Occipital lobe (tissue), 2 donors: ENCODE data around the gene DSCAM. TPM values are rescaled to one million over a fixed set of nuclear protein-coding genes. Genes with fewer than 3 reads are reported as not detected.

Source experiments
- DNase-seq: peaks from one replicate; lab custom pipeline; 2025; lab: John Stamatoyannopoulos, UW
- total RNA-seq: library from RNA; depleted of rRNA; stranded (reverse); fragments of >200 nt; gene quantifications from one replicate; pipeline ENCODE4 v1.2.3, GENCODE V29; 2014

The DSCAM gene
- total RNA-seq, 1 donor from 2014 or later, result 13.3 TPM

- DNase-seq, result no peak
These were observed 139.9 kb downstream of the DSCAM start for GRCh38 chr21:40706806-40707655.

- DNase-seq, result no peak
These were observed 140.8 kb downstream of the DSCAM start for GRCh38 chr21:40706176-40706575.

DNA sequence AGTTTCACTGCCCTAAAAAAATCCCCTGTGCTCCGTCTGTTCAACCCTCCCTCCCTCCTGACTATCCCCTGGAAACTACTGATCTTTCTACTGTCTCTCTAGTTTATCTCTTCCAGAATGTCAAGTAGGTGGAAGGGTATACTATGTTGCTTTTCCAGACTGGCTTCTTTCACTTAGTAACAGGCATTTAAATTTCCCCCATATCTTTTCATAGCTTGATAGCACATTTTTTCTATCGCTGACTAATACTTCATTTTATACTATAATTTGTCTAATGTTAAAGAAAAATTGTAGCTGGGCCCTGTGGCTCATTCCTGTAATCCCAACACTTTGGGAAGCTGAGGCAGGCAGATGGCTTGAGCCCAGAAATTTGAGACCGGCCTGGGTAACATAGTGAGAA lies 142.8 kb downstream of the DSCAM start:
- no peak for DNase-seq

DNA sequence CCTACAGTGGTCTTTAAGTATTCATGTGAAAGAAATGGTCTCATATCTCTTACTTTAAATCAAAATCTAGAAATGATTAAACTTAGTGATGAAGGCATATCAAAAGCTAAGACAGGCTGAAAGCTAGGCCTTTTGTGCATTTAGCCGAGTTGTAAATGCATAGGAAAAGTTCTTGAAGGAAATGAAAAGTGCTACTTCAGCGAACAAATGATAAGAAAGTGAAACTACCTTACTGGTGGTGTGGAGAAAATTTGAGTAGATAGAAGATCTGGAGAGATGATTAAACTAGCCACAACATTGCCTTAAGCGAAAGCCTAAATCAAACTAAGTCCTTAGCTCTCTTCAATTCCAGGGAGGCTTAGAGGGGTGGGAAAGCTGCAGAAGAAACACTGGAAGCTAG lies 147.6 kb downstream of the DSCAM start:
- no peak for DNase-seq

- no peak for DNase-seq
These were observed 150.7 kb downstream of the DSCAM start for GRCh38 chr21:40696246-40696645.

GRCh38 chr21:40689840-40690360 lies 157.1 kb downstream of the DSCAM start:
- no peak for DNase-seq

DNA sequence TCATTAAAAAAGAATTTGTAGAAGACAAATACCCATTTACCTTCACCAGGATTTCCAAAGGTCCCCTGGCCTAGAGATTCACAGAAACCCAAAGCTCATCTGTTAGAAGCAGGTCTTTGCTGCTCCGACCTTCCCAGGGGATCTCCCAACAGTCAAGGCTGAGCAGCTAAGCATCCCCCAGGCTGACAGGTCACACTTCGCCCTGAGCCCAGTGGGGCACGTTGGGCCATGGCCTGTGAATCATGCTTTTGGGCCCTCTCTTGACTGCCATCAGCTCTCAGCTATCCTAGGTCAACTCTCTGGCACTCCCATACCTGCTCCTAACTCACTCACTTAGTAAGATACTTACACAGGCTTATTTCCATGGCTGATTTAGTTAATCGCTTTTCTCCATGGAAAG lies 157.7 kb downstream of the DSCAM start:
- DNase-seq, result no peak

GRCh38 chr21:40688106-40688864 lies 158.7 kb downstream of the DSCAM start:
- DNase-seq, result no peak

DNA sequence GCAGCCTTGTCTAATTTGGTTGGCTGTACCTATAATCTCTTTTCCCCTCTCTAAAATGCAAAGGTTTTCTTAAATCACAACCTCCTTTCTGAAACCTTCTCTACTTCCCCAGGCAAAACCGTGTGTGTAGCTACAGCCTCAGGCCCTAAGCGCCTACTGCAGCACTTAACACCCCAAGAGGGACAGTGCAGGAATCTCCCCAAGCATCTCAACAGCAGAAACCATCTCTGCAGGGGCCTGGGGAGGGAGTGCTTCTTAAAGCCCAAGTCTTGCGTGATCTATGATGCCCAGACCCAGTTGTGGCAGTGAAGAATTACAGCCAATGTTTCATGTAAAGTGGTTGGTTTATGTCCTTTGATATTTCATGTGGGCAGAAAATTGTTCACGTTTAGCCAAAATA lies 159.3 kb downstream of the DSCAM start:
- no peak for DNase-seq

- DNase-seq, result no peak
These were observed 160.4 kb downstream of the DSCAM start for GRCh38 chr21:40686526-40686925.

DNA sequence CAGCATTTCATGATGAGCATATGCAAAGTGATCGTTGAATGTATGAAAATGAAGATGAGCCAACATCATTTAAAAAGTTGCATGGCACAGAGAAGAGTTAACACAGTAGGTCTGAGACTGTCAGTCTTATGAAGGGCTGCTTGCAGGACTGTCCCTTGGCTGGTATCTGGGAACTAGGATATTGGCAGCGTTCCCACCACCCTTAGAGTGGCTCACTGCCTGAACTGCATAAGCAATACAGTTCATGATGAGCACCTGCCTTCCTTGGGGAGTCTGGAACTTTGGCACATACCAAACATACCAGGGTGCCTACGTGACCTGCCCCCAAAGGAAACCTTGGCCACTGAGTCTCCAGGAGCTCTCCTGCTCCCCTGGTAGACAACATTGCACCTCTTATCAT lies 161.8 kb downstream of the DSCAM start:
- no peak for DNase-seq

GRCh38 chr21:40684726-40685125 lies 162.2 kb downstream of the DSCAM start:
- no peak for DNase-seq

DNA sequence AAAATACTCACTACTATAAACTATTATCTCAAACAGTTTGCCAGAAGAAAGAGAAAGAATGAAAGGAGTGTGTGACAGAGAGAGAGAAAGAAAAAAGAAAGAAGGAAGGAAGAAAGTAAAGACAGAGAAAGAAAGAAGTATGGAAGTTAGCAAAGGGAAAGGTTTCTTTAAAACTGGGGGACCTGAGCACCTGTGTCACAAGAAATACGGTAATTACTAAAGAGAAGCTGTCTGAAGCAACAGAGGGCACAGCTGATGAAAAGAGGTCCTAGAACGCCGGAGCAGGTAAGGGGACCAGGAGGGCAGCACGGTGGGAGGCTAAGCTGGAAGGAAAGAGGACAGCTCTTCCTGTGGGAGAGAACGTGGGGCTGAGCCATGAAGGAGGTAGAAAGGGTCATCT lies 163.6 kb downstream of the DSCAM start:
- no peak for DNase-seq

GRCh38 chr21:40681164-40681859 lies 165.6 kb downstream of the DSCAM start:
- no peak for DNase-seq

DNA sequence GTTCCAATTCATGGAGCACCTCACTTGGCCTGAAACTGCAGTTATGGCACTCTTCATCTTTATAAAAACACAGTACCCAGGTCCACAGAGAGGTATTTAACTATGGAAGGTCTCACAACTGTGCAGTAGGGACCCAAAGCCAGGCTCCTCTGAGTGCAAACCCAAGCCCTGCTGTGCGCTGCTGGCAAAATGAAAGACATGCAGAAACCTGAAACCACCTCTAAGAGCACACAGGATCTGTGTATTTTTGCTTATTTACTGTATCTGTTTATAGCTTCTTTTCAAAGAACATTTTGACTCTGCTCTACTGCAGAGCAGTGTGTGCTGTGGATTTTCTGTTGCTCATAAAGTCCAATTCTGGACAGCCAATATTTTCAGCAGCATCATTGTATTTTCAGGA lies 166.6 kb downstream of the DSCAM start:
- DNase-seq, result no peak

- no peak for DNase-seq
These were observed 168.2 kb downstream of the DSCAM start for GRCh38 chr21:40678681-40679284.

GRCh38 chr21:40675017-40675416 lies 171.9 kb downstream of the DSCAM start:
- no peak for DNase-seq

GRCh38 chr21:40672602-40673001 lies 174.4 kb downstream of the DSCAM start:
- DNase-seq, result no peak

DNA sequence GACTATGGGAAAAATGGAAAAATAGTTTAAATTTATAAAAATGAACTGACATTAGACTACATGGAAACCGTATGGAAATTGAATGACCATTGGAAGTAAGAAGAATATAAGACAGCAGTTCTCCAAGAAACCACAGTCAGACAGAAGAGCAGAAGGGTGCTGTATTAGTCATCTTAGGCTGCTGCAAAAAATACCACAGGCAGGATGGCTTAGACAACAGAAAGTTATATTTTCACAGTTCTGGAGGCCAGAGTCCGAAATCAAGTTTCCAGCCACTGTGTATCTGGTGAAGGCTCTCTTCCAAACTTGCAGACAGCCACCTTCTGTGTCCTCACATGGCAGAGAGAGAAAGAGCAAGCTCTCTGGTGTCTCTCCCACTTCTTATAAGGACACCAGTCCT lies 175.2 kb downstream of the DSCAM start:
- DNase-seq, result no peak

DNA sequence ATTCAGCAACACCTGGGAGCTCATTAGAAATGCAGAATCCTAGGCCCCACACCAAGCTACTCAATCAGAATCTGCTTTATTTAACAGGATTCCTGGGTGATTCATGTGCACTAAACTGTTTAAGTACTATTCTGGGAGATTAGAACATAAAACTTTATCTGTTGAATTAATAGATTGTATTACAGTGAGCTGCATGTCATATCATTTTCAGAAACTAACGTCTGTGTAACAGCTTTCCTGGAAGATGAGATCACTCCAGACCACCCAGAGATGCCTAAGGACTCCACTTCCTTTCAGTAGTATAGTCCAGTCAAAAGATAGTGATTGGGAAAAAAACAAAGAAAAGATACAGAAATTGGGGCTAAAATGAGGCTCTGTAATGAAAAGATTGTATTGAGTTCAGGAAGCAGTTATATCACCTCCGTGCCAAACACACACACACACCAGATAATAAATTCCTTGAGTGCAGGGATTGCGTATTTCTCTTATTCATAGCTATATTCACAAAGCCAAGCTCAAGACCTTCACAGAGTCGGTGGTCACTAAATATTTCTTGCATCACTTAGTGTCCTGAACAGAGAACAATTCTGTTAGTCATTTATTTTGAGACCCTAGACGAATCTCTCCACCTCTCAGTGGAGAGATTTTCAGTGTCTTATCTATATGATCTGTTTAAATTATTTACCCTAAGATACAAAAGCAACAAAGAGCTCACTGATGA lies 178.2 kb downstream of the DSCAM start:
- DNase-seq, result no peak

GRCh38 chr21:40667967-40668366 lies 179.0 kb downstream of the DSCAM start:
- no peak for DNase-seq
